ENCODE measurements around the gene ACOX3.

ACOX3 gene

GRCh38 chr4:8467016-8467415 is 26.5 kb upstream of the ACOX3 start:
- Histone ChIP-seq H3K4me1 (ENCODE audit: control extremely low read depth in 1 of 4, control insufficient read depth in 4 of 4, insufficient read depth in 4 of 4, low read length in 3 of 4) (no peaks in the 10 kb centered on the region), H3K36me3 (ENCODE audit: control insufficient read depth in 4 of 4, insufficient read depth in 4 of 4, low read length in 3 of 4) (peaks cover 19 to 77% (median 49%) of the 10 kb centered on the region in 4 experiments)
- WGBS (ENCODE audit: insufficient coverage) = 95% methylated on average over 17 of the region's 18 CpGs

GRCh38 chr4:8465615-8466611 is 25.4 kb upstream of the ACOX3 start:
- H3K9me3 ChIP-seq (ENCODE audit: control extremely low read depth in 1 of 5, control insufficient read depth in 4 of 5, insufficient read depth in 2 of 5, low read depth in 1 of 5, low read length in 4 of 5) = no peaks in the 10 kb centered on the region
- no peak overlapping the region for H3K4me3 ChIP-seq (ENCODE audit: control insufficient read depth in 1 of 7, extremely low read depth in 1 of 7, insufficient read depth in 4 of 7, low read depth in 2 of 7, low read length in 6 of 7)
- H3K36me3 ChIP-seq (ENCODE audit: control insufficient read depth in 4 of 4, insufficient read depth in 4 of 4, low read length in 3 of 4) = peaks cover 19 to 77% (median 48%) of the 10 kb centered on the region in 4 experiments
- 94% methylated on average over 31 of the region's 31 CpGs for WGBS (ENCODE audit: insufficient coverage)
- no peaks in the 10 kb centered on the region for H3K4me1 ChIP-seq (ENCODE audit: control extremely low read depth in 1 of 4, control insufficient read depth in 4 of 4, insufficient read depth in 4 of 4, low read length in 3 of 4)
- ChIA-PET POLR2A (interaction anchor here (0.7 kb wide), 1 partner anchor 12 kb away, joined by 3 read pairs; no protein-coding TSS in a partner anchor), CTCF (no interaction called here)
- no peak for DNase-seq
- no peaks in the 10 kb centered on the region for H3K27me3 ChIP-seq (replicated peaks in 2 of 5; ENCODE audit: control insufficient read depth in 4 of 5, insufficient read depth in 5 of 5, low read length in 4 of 5)
- H3K27ac ChIP-seq (ENCODE audit: insufficient read depth in 1 of 2, low read depth in 1 of 2, low read length in 2 of 2, poor library complexity in 1 of 2, severe bottlenecking in 2 of 2) = no peak overlapping the region

More at GRCh38 chr4:8467016-8467415, 26.5 kb upstream of the ACOX3 start:
- POLR2A ChIA-PET = no interaction called here
- DNase-seq = no peak
- Histone ChIP-seq H3K9me3 (ENCODE audit: control extremely low read depth in 1 of 5, control insufficient read depth in 4 of 5, insufficient read depth in 2 of 5, low read depth in 1 of 5, low read length in 4 of 5) (no peaks in the 10 kb centered on the region), H3K27me3 (replicated peaks in 2 of 5; ENCODE audit: control insufficient read depth in 4 of 5, insufficient read depth in 5 of 5, low read length in 4 of 5) (no peaks in the 10 kb centered on the region), H3K4me3 (ENCODE audit: control insufficient read depth in 1 of 7, extremely low read depth in 1 of 7, insufficient read depth in 4 of 7, low read depth in 2 of 7, low read length in 6 of 7) (no peak overlapping the region), H3K27ac (ENCODE audit: insufficient read depth in 1 of 2, low read depth in 1 of 2, low read length in 2 of 2, poor library complexity in 1 of 2, severe bottlenecking in 2 of 2) (no peak overlapping the region)
- CTCF ChIA-PET = no interaction called here

- no peaks in the 10 kb centered on the region for H3K4me1 ChIP-seq (ENCODE audit: control extremely low read depth in 1 of 4, control insufficient read depth in 4 of 4, insufficient read depth in 4 of 4, low read length in 3 of 4)
- H3K9me3 ChIP-seq (ENCODE audit: control extremely low read depth in 1 of 5, control insufficient read depth in 4 of 5, insufficient read depth in 2 of 5, low read depth in 1 of 5, low read length in 4 of 5) = no peaks in the 10 kb centered on the region
- H3K27me3 ChIP-seq (replicated peaks in 2 of 5; ENCODE audit: control insufficient read depth in 4 of 5, insufficient read depth in 5 of 5, low read length in 4 of 5) = no peaks in the 10 kb centered on the region
- no peak overlapping the region for H3K4me3 ChIP-seq (ENCODE audit: control insufficient read depth in 1 of 7, extremely low read depth in 1 of 7, insufficient read depth in 4 of 7, low read depth in 2 of 7, low read length in 6 of 7)
- H3K36me3 ChIP-seq (ENCODE audit: control insufficient read depth in 4 of 4, insufficient read depth in 4 of 4, low read length in 3 of 4) = peaks cover 20 to 67% (median 47%) of the 10 kb centered on the region in 4 experiments
- ChIA-PET POLR2A (no interaction called here), CTCF (no interaction called here)
- DNase-seq = no peak
- H3K27ac ChIP-seq (ENCODE audit: insufficient read depth in 1 of 2, low read depth in 1 of 2, low read length in 2 of 2, poor library complexity in 1 of 2, severe bottlenecking in 2 of 2) = no peak overlapping the region
- WGBS (ENCODE audit: insufficient coverage) = 97% methylated on average over 11 of the region's 14 CpGs
Measured at GRCh38 chr4:8464381-8464780, 23.9 kb upstream of the ACOX3 start.

GRCh38 chr4:8463811-8464210 is 23.3 kb upstream of the ACOX3 start:
- Histone ChIP-seq H3K9me3 (ENCODE audit: control extremely low read depth in 1 of 5, control insufficient read depth in 4 of 5, insufficient read depth in 2 of 5, low read depth in 1 of 5, low read length in 4 of 5) (no peaks in the 10 kb centered on the region), H3K4me1 (ENCODE audit: control extremely low read depth in 1 of 4, control insufficient read depth in 4 of 4, insufficient read depth in 4 of 4, low read length in 3 of 4) (no peaks in the 10 kb centered on the region), H3K27me3 (replicated peaks in 2 of 5; ENCODE audit: control insufficient read depth in 4 of 5, insufficient read depth in 5 of 5, low read length in 4 of 5) (no peaks in the 10 kb centered on the region), H3K27ac (ENCODE audit: insufficient read depth in 1 of 2, low read depth in 1 of 2, low read length in 2 of 2, poor library complexity in 1 of 2, severe bottlenecking in 2 of 2) (no peak overlapping the region), H3K4me3 (ENCODE audit: control insufficient read depth in 1 of 7, extremely low read depth in 1 of 7, insufficient read depth in 4 of 7, low read depth in 2 of 7, low read length in 6 of 7) (no peak overlapping the region), H3K36me3 (ENCODE audit: control insufficient read depth in 4 of 4, insufficient read depth in 4 of 4, low read length in 3 of 4) (peaks cover 20 to 67% (median 48%) of the 10 kb centered on the region in 4 experiments)
- ChIA-PET POLR2A (no interaction called here), CTCF (no interaction called here)
- DNase-seq = no peak
- 99% methylated on average over 7 of the region's 9 CpGs for WGBS (ENCODE audit: insufficient coverage)

- DNase-seq = no peak
- CTCF ChIA-PET = interaction anchor here (0.6 to 1.5 kb wide), 2 partner anchors 8 to 92 kb away, joined by 3 to 5 read pairs; no protein-coding TSS in a partner anchor
Measured at GRCh38 chr4:8461616-8462015, 21.1 kb upstream of the ACOX3 start.

GRCh38 chr4:8461086-8461485 is 20.6 kb upstream of the ACOX3 start:
- Histone ChIP-seq H3K4me1 (ENCODE audit: control extremely low read depth in 1 of 4, control insufficient read depth in 4 of 4, insufficient read depth in 4 of 4, low read length in 3 of 4) (no peaks in the 10 kb centered on the region), H3K36me3 (ENCODE audit: control insufficient read depth in 4 of 4, insufficient read depth in 4 of 4, low read length in 3 of 4) (peaks cover 20 to 67% (median 52%) of the 10 kb centered on the region in 4 experiments), H3K27me3 (replicated peaks in 2 of 5; ENCODE audit: control insufficient read depth in 4 of 5, insufficient read depth in 5 of 5, low read length in 4 of 5) (no peaks in the 10 kb centered on the region), H3K9me3 (ENCODE audit: control extremely low read depth in 1 of 5, control insufficient read depth in 4 of 5, insufficient read depth in 2 of 5, low read depth in 1 of 5, low read length in 4 of 5) (no peaks in the 10 kb centered on the region), H3K4me3 (ENCODE audit: control insufficient read depth in 1 of 7, extremely low read depth in 1 of 7, insufficient read depth in 4 of 7, low read depth in 2 of 7, low read length in 6 of 7) (no peak overlapping the region), H3K27ac (ENCODE audit: insufficient read depth in 1 of 2, low read depth in 1 of 2, low read length in 2 of 2, poor library complexity in 1 of 2, severe bottlenecking in 2 of 2) (no peak overlapping the region)
- POLR2A ChIA-PET = no interaction called here
- no peak for DNase-seq
- CTCF ChIA-PET = interaction anchor here (0.6 to 1.5 kb wide), 2 partner anchors 9 to 92 kb away, joined by 3 to 5 read pairs; no protein-coding TSS in a partner anchor
- WGBS (ENCODE audit: insufficient coverage) = 100% methylated on average over 2 of the region's 6 CpGs

More at GRCh38 chr4:8461616-8462015, 21.1 kb upstream of the ACOX3 start:
- POLR2A ChIA-PET = no interaction called here
- H3K4me3 ChIP-seq (ENCODE audit: control insufficient read depth in 1 of 7, extremely low read depth in 1 of 7, insufficient read depth in 4 of 7, low read depth in 2 of 7, low read length in 6 of 7) = no peak overlapping the region
- no peak overlapping the region for H3K27ac ChIP-seq (ENCODE audit: insufficient read depth in 1 of 2, low read depth in 1 of 2, low read length in 2 of 2, poor library complexity in 1 of 2, severe bottlenecking in 2 of 2)
- 100% methylated on average over 3 of the region's 6 CpGs for WGBS (ENCODE audit: insufficient coverage)
- H3K36me3 ChIP-seq (ENCODE audit: control insufficient read depth in 4 of 4, insufficient read depth in 4 of 4, low read length in 3 of 4) = peaks cover 19 to 67% (median 52%) of the 10 kb centered on the region in 4 experiments
- H3K4me1 ChIP-seq (ENCODE audit: control extremely low read depth in 1 of 4, control insufficient read depth in 4 of 4, insufficient read depth in 4 of 4, low read length in 3 of 4) = no peaks in the 10 kb centered on the region
- H3K27me3 ChIP-seq (replicated peaks in 2 of 5; ENCODE audit: control insufficient read depth in 4 of 5, insufficient read depth in 5 of 5, low read length in 4 of 5) = no peaks in the 10 kb centered on the region
- no peaks in the 10 kb centered on the region for H3K9me3 ChIP-seq (ENCODE audit: control extremely low read depth in 1 of 5, control insufficient read depth in 4 of 5, insufficient read depth in 2 of 5, low read depth in 1 of 5, low read length in 4 of 5)

GRCh38 chr4:8459867-8460445 is 19.4 kb upstream of the ACOX3 start:
- WGBS (ENCODE audit: insufficient coverage) = 98% methylated on average over 6 of the region's 8 CpGs
- Histone ChIP-seq H3K27ac (ENCODE audit: insufficient read depth in 1 of 2, low read depth in 1 of 2, low read length in 2 of 2, poor library complexity in 1 of 2, severe bottlenecking in 2 of 2) (no peak overlapping the region), H3K27me3 (replicated peaks in 2 of 5; ENCODE audit: control insufficient read depth in 4 of 5, insufficient read depth in 5 of 5, low read length in 4 of 5) (no peaks in the 10 kb centered on the region), H3K36me3 (ENCODE audit: control insufficient read depth in 4 of 4, insufficient read depth in 4 of 4, low read length in 3 of 4) (peaks cover 17 to 67% (median 52%) of the 10 kb centered on the region in 4 experiments), H3K4me3 (ENCODE audit: control insufficient read depth in 1 of 7, extremely low read depth in 1 of 7, insufficient read depth in 4 of 7, low read depth in 2 of 7, low read length in 6 of 7) (no peak overlapping the region), H3K4me1 (ENCODE audit: control extremely low read depth in 1 of 4, control insufficient read depth in 4 of 4, insufficient read depth in 4 of 4, low read length in 3 of 4) (no peaks in the 10 kb centered on the region), H3K9me3 (ENCODE audit: control extremely low read depth in 1 of 5, control insufficient read depth in 4 of 5, insufficient read depth in 2 of 5, low read depth in 1 of 5, low read length in 4 of 5) (no peaks in the 10 kb centered on the region)
- CTCF ChIA-PET = interaction anchor here (1.5 kb wide), 1 partner anchor 10 kb away, joined by 5 read pairs; no protein-coding TSS in a partner anchor
- DNase-seq = no peak
- POLR2A ChIA-PET = no interaction called here
